Measurements from ENCODE around the gene MAPK6. TPM values are rescaled to one million over a fixed set of nuclear protein-coding genes. Genes with fewer than 3 reads are reported as not detected.

The MAPK6 gene
- polyA plus RNA-seq, 1 donor from 2014 or later, result 140 TPM

DNA sequence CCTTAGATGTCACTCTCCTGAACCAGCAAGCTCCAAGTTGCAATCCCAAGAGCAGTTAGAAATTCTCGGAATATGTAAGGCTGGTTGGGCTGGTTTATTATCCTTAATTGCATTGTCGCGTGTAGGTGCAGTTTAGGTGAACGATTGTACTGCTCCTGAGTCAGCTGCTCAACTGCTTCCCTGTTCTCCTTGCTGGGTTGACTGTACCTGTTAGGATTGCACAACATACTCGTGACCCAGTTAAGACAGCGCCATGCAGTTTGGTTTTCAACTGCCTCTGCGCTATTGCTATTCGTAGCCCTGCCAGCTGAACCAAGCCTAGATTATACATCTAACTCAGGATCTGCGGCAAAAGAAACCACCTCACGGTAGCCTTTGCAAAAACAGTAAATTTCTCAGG lies 52.6 kb downstream of the MAPK6 start:
- TF ChIP-seq EZH2 (IDR thresholded peaks at IDR 0.05; ENCODE audit: borderline replicate concordance, insufficient read depth, low read length, poor library complexity, severe bottlenecking) (no peak), RAD21 (conservative IDR thresholded peaks at IDR 0.05) (no peak), EP300 (conservative IDR thresholded peaks at IDR 0.05; ENCODE audit: poor library complexity, severe bottlenecking) (no peak), SMC3 (conservative IDR thresholded peaks at IDR 0.05; ENCODE audit: poor library complexity) (no peak), MXI1 (conservative IDR thresholded peaks at IDR 0.05; ENCODE audit: poor library complexity, severe bottlenecking) (no peak)
- H4K20me1 ChIP-seq (ENCODE audit: insufficient read depth), result no peaks in the 10 kb centered on the region
- H3F3A ChIP-seq (ENCODE audit: insufficient read depth, low read length, poor library complexity, severe bottlenecking), result no peaks in the 10 kb centered on the region
- no peak overlapping the region for H2AFZ ChIP-seq (ENCODE audit: low read depth, low read length)
- no peaks in the 10 kb centered on the region for H3K9me3 ChIP-seq (ENCODE audit: low read length)
- H3K4me3 ChIP-seq (ENCODE audit: low read length), result no peak overlapping the region
- H3K27me3 ChIP-seq (ENCODE audit: insufficient read depth, low read depth, low read length), result no peaks in the 10 kb centered on the region
- H3K79me2 ChIP-seq (replicated peaks; ENCODE audit: insufficient read depth, low read length), result no peaks in the 10 kb centered on the region
- H3K9ac ChIP-seq (ENCODE audit: low read length), result no peak overlapping the region
- H3K27ac ChIP-seq (ENCODE audit: low read length), result no peak overlapping the region
- H3K9me2 ChIP-seq (ENCODE audit: insufficient read depth, low read length), result no peaks in the 10 kb centered on the region
- no peak overlapping the region for H3K4me2 ChIP-seq (ENCODE audit: low read length)
- no peaks in the 10 kb centered on the region for H3K36me3 ChIP-seq (ENCODE audit: insufficient read depth, low read length)

DNA sequence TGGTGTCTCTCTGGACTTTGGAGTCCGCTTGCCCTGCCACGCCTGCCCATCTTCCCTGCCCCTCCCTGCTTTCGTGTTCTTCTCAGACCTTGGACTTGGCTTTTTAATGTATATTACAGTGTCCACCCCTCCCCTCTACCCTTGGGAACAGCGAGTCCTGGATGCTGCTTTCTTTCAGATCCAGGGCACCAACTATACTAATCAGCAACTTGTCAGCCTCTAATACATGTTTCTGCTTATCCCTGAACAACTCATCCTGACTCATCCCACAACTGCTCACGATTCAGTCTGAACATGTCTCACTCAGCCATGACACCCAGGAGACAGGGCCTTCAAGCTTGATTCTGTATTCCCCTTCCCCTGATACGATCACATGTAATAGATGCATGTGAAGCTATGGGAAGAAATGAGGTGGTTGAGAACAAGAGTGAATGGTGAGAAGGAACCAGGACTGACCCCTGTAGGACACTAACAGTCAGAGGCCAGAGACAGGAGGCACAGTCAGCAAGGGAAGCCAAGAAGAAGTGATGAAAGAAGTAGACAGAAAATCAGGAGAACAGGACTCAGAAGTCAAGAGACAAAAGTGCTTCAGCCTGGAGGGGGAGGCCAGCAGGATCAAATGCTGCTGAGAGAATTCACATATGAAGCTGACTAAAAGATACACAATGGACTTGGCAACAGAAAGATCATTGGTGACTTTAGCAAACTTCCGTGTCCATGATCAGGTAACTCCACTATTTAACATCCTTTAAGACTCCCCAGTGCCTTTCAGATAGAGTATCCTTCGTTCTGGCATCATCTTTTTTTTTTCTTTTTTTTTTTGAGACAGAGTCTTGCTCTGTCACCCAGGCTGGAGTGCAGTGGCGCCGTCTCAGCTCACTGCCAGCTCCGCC lies 58.1 kb downstream of the MAPK6 start:
- no peak overlapping the region for H2AFZ ChIP-seq (ENCODE audit: low read depth, low read length)

More for the DNA sequence above, 58.1 kb downstream of the MAPK6 start:
- Histone ChIP-seq H4K20me1 (ENCODE audit: insufficient read depth) (no peaks in the 10 kb centered on the region), H3K36me3 (ENCODE audit: insufficient read depth, low read length) (no peaks in the 10 kb centered on the region), H3K4me3 (ENCODE audit: low read length) (no peak overlapping the region), H3K27me3 (ENCODE audit: insufficient read depth, low read depth, low read length) (no peaks in the 10 kb centered on the region), H3K9me2 (ENCODE audit: insufficient read depth, low read length) (no peaks in the 10 kb centered on the region), H3K27ac (ENCODE audit: low read length) (no peak overlapping the region), H3K4me2 (ENCODE audit: low read length) (no peak overlapping the region), H3K79me2 (replicated peaks; ENCODE audit: insufficient read depth, low read length) (no peaks in the 10 kb centered on the region), H3F3A (ENCODE audit: insufficient read depth, low read length, poor library complexity, severe bottlenecking) (no peaks in the 10 kb centered on the region), H3K9ac (ENCODE audit: low read length) (no peak overlapping the region), H3K9me3 (ENCODE audit: low read length) (no peaks in the 10 kb centered on the region)
- TF ChIP-seq EZH2 (IDR thresholded peaks at IDR 0.05; ENCODE audit: borderline replicate concordance, insufficient read depth, low read length, poor library complexity, severe bottlenecking), result no peak
- no peak for TF ChIP-seq TAF1 (IDR thresholded peaks at IDR 0.05; ENCODE audit: low read depth)
- TF ChIP-seq EP300 (conservative IDR thresholded peaks at IDR 0.05; ENCODE audit: poor library complexity, severe bottlenecking), result no peak
- TF ChIP-seq MXI1 (conservative IDR thresholded peaks at IDR 0.05; ENCODE audit: poor library complexity, severe bottlenecking), result no peak
- TF ChIP-seq RAD21 (conservative IDR thresholded peaks at IDR 0.05), result no peak
- TF ChIP-seq, protein P1, sequence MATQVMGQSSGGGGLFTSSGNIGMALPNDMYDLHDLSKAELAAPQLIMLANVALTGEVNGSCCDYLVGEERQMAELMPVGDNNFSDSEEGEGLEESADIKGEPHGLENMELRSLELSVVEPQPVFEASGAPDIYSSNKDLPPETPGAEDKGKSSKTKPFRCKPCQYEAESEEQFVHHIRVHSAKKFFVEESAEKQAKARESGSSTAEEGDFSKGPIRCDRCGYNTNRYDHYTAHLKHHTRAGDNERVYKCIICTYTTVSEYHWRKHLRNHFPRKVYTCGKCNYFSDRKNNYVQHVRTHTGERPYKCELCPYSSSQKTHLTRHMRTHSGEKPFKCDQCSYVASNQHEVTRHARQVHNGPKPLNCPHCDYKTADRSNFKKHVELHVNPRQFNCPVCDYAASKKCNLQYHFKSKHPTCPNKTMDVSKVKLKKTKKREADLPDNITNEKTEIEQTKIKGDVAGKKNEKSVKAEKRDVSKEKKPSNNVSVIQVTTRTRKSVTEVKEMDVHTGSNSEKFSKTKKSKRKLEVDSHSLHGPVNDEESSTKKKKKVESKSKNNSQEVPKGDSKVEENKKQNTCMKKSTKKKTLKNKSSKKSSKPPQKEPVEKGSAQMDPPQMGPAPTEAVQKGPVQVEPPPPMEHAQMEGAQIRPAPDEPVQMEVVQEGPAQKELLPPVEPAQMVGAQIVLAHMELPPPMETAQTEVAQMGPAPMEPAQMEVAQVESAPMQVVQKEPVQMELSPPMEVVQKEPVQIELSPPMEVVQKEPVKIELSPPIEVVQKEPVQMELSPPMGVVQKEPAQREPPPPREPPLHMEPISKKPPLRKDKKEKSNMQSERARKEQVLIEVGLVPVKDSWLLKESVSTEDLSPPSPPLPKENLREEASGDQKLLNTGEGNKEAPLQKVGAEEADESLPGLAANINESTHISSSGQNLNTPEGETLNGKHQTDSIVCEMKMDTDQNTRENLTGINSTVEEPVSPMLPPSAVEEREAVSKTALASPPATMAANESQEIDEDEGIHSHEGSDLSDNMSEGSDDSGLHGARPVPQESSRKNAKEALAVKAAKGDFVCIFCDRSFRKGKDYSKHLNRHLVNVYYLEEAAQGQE (IDR thresholded peaks at IDR 0.05; ENCODE audit: borderline replicate concordance), result no peak
- TF ChIP-seq, protein P2, sequence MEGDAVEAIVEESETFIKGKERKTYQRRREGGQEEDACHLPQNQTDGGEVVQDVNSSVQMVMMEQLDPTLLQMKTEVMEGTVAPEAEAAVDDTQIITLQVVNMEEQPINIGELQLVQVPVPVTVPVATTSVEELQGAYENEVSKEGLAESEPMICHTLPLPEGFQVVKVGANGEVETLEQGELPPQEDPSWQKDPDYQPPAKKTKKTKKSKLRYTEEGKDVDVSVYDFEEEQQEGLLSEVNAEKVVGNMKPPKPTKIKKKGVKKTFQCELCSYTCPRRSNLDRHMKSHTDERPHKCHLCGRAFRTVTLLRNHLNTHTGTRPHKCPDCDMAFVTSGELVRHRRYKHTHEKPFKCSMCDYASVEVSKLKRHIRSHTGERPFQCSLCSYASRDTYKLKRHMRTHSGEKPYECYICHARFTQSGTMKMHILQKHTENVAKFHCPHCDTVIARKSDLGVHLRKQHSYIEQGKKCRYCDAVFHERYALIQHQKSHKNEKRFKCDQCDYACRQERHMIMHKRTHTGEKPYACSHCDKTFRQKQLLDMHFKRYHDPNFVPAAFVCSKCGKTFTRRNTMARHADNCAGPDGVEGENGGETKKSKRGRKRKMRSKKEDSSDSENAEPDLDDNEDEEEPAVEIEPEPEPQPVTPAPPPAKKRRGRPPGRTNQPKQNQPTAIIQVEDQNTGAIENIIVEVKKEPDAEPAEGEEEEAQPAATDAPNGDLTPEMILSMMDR (IDR thresholded peaks at IDR 0.05; ENCODE audit: poor library complexity, severe bottlenecking), result no peak

Data from neural cell (in vitro differentiated cells).